HG02973 (cell line): ENCODE measurements around the gene ARFGAP1.
"Not testable (repeated sequence)": the region's sequence is repeated elsewhere in the genome, so short reads cannot be mapped to it uniquely, and the experiment has no call there.

Source experiments
- ATAC-seq: cut with Tn5 transposase; IDR thresholded peaks from one replicate; pipeline ENCODE4 v1.9.1; 2021; ENCODE audit warnings: moderate library complexity; ENCODE audit not compliant: unreplicated experiment

ARFGAP1 gene

DNA sequence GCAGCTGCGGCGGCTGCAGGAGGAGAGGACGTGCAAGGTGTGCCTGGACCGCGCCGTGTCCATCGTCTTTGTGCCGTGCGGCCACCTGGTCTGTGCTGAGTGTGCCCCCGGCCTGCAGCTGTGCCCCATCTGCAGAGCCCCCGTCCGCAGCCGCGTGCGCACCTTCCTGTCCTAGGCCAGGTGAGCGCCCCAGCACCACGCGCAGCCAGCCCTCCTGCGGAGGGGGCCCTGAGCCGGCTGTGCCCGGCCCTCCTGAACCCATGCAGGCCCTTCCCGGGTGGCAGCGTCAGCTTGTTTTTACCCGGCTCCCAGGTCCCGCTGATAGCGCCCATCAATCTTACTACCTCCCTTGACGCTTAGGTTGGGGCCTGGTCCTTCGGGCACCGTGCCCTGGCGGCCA lies 33.2 kb upstream of the ARFGAP1 start:
- no peak for ATAC-seq

DNA sequence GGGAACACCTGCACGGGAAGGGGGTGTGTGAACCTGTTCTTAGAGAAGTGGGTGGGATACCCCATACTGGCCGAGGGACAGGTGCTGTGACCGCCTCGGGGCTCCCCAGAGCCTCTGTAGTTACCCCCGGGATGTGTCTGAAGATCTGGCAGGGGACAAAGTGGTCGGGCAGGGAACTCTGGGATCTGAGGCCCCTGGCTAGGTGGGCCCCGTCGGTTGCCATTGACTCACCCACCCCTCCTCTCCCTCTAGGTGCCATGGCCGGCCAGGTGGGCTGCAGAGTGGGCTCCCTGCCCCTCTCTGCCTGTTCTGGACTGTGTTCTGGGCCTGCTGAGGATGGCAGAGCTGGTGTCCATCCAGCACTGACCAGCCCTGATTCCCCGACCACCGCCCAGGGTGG lies 32.6 kb upstream of the ARFGAP1 start:
- no peak for ATAC-seq

DNA sequence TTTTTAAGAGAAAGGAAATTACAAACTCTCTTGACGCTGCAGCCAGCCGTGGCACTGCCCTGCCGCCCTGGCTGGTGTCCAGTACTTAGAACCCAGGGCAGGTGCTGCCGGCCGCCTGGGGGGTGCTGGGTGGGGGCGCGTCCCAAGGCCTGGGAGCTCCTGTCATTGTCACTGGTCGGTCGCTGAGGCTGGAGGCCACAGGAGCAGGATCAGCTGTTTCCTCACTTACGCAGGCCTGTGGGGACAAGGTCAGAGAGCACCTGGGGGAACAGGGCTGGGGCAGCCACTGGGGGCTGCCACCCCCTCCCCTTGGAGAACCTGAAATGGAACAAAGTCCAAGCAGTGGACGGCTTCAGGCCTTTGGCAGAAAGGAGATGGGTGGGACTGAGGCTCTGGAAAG lies 31.3 kb upstream of the ARFGAP1 start:
- ATAC-seq = no peak

DNA sequence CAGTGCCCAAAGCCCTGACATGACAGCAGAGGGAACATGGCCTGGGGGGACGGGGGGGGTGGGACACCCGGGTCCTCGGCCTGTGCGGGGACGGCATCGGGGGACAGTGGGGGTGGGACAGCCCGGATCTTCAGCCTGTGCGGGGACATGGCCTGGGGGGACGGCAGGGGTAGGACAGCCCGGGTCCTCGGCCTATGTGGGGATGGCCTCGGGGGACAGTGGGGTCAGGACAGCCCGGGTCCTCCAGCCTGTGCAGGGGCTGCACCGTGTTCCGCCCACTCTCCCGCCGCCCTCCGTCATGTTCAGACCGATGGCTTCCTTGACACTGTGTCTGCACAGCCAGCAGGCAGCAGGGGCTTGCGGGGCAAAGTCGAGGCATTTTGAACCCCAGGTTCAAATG lies 29.9 kb upstream of the ARFGAP1 start:
- ATAC-seq = no peak

DNA sequence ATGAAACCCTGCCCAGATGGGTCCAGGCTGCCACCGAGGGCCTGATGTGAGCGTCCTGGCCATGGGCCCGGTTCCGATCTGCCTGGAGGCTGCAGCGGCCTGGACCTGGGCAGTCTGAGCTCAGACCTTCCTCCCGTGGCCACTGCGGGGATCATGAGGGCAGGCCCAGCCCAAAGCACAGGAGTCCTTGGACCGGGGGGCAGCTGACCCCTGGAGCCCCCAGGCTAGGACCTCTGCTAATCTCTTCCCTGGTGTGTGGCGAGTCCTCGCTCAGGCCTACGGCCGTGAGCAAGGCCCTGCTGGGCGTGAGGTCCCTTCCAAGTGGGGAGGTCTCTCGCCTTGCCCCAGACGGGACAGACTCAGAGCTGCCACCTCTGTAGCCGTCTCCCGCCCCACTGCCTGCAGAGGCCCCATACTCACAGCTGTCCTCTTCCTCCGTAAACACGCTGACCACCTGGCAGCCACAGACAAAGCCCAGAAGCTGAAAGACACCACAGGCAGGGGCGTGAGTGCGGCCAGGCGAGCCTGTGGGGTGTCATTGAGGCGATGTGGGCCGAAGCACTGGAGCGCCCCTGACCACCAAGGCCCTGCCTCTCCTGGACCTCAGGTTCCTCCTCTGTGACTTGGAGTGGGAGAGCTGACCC lies 28.9 kb upstream of the ARFGAP1 start:
- ATAC-seq = no peak

DNA sequence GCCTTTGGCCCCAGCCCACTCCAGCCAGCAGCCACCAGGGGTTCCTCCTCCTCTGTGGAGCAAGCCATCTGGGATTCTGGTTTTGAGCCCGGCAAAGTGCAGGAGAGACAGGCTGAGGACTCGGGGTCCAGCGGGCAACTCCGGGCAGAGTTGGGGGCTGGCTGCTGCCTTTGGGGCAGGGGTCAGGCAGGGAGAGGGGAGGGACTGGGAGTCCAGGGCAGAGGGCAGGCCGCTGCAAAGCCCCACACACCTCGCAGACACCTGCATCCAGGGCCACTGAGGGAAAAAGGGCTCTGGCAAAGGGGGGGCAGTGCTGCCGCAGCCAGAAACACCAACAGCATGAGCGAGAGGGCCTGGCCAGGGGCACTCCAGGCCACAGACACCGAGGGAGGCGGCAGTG lies 28.1 kb upstream of the ARFGAP1 start:
- ATAC-seq = no peak

DNA sequence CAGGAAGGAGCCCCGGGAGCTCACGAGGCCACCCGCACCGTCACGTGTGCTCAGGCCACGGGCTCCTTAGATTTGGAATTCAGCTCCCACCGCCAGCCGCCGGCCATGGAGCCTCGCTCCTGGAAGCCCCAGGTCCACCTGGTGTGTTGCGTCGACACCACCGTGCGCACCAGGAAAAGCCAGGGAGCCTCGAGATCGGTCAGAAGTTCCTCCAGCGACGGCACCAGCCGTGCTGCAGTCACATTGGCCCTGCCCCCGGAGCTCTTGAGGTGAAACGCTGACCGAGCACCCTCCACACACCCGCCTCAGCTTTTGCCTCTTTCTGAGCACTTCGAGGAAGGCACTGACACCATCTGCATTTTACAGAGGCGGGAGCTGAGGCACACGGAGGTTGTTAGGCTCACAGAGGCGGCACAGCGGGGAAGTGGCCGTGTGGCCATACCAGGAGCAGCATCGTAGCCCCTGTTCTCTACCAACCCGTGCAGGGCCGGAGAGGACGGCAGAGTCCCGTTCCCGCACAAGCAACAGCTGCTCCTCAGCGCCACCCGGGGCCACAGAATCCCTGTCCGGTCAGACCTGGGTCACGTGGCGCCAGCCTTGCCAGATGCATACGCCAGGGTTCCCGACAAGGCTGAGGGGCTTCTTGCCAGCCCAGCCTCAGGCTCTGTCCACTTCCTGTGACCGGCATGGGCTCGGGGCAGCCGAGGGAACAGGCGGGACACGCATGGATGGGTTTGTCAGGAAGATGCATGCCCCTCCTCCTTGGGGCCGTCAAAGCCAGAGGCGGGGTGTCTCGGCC lies 25.9 kb upstream of the ARFGAP1 start:
- no peak for ATAC-seq

DNA sequence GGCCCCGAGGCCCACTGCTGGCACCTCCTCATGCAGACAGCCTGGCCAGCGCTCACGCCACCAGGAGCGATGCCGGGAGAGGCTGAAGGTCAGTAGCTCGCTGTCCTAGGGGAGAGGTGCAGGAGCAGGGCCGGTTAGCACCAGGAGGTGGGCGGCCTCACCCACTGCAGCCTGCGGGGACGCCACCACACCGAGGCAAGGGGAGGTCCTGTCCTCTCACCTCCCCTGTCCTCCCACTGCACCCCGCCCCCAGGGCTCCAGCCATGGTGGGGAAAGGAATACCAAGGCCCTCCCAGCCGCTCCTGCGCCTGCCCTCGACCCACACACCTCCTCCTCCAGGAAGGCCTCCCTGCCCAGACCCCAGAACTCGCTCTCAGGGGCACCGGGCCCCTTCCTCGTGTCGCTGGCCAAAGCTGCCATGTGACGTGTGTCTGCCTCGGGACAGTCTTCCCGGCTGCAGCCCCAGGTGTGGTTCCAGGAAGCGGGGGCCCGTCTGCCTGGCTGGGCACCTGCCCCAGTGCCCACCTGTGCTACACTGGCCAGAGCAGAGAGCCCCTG lies 24.9 kb upstream of the ARFGAP1 start:
- ATAC-seq = no peak

DNA sequence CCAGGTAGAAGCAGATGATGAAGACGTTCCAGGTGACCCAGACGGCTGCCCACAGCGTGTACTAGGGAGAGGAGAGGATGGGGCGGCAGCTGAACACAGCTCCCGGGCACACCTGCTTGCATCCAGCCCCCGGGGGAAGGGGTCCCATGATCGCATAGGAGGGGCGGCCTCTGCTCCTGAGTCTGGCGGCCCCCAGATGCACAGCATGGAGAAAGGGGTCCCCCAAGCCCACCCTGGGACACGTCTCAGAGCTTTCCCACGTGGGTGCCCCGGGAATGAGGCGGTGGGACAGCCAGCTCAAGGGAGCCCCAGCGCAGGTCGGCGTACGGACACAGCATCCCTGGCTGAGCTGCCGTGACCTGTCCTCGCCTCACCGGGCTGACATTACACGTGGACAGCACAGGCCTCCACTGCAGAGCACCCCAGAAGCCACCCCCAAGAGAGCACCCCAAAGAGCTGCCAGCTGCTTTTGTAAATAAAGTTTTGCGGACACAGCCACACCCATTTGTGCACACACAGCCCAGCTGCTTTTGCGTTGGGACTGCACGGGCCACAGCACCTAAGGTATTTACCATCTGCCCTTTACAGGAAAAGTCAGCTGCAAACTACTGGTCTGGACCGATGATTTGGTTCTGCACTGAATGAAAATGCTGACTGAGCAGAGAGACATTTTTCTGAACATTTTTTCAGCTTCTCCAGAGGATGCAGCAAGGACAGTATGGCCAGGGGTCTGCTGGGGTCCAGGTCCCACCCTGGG lies 23.6 kb upstream of the ARFGAP1 start:
- no peak for ATAC-seq

DNA sequence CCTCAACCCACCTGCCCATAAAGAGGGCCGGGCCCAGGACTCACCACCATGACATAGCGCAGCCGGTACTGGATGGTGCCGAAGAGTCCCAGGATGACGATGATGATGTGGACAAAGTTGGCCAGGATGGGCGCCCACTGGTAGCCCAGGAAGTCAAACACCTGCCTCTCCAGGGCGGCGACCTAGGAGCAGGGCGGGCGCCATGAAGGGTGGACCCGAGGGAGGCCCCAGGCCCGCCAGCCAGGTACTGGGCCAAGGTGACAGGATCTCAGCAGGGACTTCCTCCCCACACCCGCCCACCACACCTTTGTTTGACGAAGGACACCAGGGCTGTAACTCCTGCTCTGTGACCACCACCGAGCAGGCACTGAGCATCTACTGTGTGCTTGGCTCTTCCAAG lies 22.7 kb upstream of the ARFGAP1 start:
- ATAC-seq = no peak

DNA sequence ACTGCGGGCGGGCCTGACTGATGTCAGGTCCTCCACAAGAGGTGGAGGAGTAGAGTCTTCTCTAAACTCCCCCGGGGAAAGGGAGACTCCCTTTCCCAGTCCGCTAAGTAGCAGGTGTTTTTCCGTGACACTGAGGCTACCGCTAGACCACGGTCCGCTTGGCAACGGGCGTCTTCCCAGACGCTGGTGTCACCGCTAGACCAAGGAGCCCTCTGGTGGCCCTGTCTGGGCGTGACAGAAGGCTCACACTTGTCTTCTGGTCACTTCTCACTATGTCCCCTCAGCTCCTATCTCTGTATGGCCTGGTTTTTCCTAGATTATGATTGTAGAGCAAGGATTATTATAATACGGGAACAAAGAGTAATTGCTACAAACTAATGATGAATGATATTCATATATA lies 21.3 kb upstream of the ARFGAP1 start:
- not testable (repeated sequence) for ATAC-seq

DNA sequence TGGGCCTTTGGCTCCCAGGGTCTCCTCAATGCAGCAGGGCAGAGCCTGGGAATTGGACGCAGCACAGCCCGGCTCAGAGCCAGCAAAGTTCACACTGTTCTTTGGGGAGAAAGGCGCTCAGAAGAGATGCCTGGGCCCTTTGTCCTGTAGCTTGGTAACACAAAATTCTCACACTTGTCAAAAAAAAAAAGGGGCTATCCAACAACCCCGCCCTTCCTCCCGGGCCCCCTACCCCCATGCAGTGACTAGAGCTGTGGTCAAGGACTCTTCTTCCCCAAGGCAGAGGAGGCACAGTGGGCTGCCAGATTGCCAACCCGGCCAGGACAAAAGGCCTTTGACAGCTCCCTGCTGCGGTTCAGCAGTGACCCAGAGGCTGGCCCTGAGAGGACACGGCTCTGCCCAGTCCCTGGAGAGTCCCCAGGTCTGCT lies 20.3 kb upstream of the ARFGAP1 start:
- ATAC-seq = no peak

DNA sequence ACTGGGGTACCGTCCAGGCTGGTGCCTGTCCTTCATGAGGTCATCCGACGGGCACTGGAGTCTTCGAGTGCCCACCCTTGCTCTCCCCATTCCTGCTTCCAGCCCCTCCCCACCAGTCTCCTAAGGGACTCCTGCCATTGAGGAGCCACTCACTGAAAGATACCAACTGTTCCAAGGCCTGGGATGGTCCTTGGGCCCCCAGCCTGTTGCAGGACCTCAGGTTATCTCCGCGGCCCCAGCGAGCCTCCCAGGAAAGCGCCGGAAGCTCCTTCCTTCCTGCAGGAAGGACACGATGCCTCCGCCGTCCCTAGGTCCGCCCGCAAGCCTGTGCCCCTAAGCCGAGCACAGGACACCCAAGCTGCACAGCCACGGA lies 19.6 kb upstream of the ARFGAP1 start:
- ATAC-seq = no peak

DNA sequence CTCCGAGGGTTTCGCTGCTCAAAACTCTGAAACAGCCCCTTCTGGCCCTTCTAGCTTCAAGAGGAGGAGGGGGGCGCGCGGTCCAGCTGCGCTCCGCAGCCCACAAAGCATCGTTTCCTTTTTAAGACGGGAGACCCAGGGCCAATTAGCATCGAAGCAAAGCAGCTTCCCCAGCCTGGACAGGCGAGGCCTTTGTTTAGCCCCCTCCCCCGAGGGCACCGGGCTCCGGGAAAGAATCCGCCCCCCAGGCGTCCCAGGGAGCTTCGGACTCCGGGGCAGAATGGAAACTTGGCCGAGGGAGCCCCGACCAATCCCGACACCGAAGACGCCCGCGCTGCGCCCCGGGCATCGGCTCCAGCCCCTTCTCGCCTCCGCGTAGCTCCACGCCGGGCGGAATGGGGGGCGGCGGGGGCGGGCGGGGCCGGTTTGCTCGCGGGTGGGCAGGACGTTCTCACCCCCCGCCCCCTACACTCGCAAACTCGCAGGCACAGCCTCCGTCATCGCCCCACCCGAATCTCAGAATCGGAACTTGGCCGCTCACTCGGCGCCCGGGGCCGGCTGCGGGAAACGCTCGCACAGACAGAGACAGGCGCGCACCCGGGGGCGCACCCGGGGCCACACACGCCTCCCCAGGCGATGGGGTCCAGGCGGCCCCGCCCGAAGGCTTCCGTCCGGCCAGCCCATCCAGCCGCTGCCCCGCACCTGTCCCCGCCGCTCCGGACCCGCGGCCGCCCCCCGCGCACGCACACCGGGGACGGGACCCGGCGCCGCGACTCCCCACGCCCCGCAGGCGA lies 19.0 kb upstream of the ARFGAP1 start:
- no peak for ATAC-seq

DNA sequence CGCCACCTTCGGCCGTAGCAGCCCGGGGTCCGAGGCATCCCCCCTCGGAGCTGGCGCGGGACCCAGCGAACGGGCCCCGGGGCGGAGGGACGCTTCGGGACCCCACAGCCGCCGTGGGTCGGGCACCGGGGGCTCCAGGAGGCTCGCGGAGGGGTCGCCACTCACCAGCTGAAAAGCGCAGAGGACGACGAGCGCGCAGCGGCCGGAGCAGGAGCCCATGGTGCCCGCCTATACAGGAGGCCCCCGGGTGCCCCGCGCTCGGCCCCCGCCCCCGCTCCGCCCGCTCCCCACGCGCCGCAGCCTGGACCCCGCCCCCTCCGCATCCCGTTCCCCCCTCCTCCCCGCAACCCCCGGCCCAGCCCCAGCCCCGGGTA lies 18.4 kb upstream of the ARFGAP1 start, which contains the start of gene NKAIN4:
TSS of gene NKAIN4 (minus strand) at position 232 of the 374 bp plus-strand sequence. CDS start at position 219, 13 bp downstream.
- no peak for ATAC-seq

DNA sequence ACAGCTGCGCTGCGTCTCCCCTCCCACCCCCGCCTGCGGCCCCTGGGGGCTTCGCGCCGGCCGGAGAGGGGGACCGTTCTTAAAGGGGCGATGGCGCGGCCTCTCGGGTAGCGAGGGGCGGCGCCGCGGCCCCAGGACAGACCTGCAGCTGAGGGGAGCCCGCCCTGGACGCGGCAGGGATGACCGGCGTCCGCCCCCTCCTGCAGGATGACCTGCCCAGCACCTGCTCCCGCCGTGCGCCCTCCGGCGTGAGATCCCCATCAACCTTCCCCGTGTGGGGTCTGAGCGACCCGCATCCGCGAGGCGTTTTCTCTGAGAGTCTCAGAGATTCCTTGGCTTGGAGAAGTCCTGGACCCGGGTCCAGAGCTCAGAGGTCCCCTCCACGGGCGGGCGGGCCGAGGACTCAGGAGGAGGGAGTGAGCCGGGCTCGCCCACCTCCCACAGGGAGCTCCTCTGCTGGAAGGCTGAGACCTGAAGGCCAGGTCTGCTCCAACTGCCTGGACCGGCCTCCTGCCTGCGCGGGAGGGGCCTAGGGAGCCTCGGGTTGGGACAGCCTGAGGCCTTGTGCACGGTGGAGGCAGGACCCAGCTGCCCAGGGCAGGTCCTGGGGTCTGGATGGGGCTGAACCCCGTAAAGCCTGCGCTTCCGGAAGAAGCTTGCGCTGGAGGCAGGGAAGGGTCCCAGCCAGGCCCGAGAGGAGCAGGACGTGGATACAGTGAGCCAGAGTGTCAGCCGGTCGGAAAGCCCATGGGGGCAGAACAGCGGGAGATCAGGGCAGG lies 17.8 kb upstream of the ARFGAP1 start:
- ATAC-seq = no peak

DNA sequence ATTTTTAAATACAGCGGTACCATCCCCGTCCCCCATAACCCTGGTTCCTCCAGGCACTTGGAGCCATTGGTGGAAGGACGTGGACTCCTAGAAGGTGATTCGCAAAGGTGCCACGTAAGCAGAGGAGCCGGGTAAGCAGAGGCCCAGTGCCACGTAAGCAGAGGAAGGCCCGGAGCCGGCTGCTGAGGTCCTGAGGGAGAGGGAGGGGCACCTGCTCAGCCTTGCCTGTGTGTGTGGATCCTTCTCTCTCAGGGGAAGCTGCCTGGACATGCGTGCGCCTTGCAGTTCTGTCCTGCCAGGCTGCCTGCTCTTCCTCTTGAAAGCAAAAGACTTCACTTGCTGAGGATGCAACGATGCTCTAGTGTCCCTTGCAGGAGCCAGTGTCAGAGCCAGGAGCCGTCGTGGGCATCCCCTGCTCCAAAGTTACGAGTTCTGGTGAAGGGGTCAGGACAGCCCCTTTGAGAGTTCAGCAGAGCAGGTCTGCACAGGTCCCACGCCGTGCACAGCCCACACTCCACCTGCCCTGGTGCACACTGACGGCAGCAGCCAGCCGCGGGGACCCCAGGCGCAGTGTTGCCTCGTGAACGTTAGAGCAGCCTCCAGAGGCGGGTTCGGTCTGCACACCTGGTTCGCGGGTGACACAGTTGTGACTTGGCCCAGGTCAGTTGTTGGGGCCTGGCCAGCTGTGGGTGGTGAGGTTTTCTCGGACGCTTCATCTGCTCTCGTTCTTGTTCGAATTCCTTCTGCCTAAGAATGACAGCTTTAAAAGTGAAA lies 16.5 kb upstream of the ARFGAP1 start:
- ATAC-seq = no peak

DNA sequence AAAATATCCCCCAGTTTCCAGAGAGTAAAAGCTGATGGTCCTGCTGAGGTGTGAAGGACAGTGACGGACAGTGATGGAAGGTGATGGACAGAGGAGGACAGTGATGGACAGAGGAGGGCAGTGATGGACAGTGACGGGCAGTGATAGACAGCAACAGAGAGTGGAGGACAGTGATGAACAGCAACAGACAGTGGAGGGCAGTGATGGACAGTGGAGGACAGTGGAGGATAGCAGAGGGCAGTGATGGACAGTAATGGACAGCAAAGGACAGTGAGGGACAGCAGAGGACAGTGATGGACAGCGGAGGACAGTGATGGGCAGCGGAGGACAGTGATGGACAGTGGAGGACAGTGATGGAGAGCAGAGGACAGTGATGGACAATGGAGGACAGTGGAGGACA lies 15.7 kb upstream of the ARFGAP1 start:
- no peak for ATAC-seq

DNA sequence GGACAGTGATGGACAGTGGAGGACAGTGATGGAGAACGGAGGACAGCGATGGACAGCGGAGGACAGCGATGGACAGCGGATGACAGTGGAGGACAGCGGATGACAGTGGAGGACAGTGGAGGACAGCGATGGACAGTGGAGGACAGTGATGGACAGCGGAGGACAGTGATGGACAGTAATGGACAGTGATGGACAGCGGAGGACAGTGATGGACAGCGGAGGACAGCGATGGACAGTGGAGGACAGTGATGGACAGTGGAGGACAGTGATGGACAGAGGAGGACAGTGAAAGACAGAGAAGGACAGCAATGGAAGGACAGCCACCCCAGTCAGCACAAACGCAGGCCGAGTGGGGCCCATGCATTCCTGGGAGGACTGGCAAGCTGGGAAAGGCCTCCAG lies 15.0 kb upstream of the ARFGAP1 start:
- ATAC-seq = no peak
